HEK293T (cell line): ENCODE measurements around the gene ROS1.

Experiments
- FOXK2 ChIP-seq: fragments of 450-650 bp; IDR thresholded peaks from 2 replicates; pipeline ENCODE4 v1.6.1; 2016; ENCODE audit warnings: mild to moderate bottlenecking
- HDGF ChIP-seq: fragments of 450-650 bp; IDR thresholded peaks from 2 replicates; pipeline ENCODE4 v1.6.1; 2017; ENCODE audit warnings: antibody characterized with exemption, borderline replicate concordance

- TF ChIP-seq HDGF (no peak), FOXK2 (no peak)
Measured at GRCh38 chr6:117303323-117303722, 122.4 kb downstream of the ROS1 start.
